ENCODE measurements around the gene SHB. TPM values are rescaled to one million over a fixed set of nuclear protein-coding genes. Genes with fewer than 3 reads are reported as not detected.

Gene SHB
- total RNA-seq, 1 experiment from 2014 or later: 28.7 TPM

DNA sequence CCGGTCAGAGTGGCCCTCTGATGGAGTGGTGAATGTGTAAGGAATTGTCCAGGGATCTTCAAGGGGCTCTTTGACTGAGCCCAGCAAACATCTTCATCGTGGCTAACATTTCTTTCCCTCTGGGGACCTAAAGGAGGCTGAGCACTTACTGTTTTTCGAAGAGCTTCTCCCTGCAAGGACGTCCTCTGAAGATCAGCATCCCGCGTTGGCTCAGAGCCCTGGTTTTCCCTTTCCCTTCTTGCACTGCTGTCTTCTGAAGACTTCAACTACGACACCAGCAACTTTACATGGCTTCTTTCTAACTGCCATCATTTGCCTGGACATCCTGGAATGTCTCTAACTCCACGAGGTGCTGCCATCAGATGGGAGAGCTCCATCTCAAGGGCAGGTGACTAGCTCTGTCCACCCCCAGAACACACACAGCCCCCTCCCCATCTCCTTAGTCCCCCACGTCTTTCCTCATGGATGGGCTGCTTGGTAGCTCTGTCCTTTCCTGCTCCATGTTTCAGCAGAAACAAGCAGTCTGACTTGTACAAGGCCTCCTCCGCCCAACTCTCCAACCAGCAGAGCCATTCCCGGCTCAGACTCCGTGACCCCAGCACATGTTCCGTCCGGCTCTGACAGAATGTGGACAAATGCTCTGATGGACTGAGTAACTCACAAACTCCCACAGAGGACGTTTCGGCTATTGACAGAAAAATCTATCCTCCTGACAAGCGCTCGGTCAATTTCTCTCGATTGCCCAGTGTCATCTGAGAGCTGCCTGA, 17.1 kb downstream of the SHB start:
- Histone ChIP-seq H4K20me1 (ENCODE audit: insufficient read depth) (peaks cover 7% of the 10 kb centered on the region; the same call in 1 of the 2 replicates), H3K4me2 (ENCODE audit: low read length) (no peak overlapping the region), H3K27ac (ENCODE audit: low read depth, low read length) (no peak overlapping the region), H3K9ac (ENCODE audit: low read length) (no peak overlapping the region), H3K9me2 (ENCODE audit: insufficient read depth) (no peaks in the 10 kb centered on the region), H3K27me3 (ENCODE audit: insufficient read depth, low read length) (no peaks in the 10 kb centered on the region), H3K9me3 (ENCODE audit: control insufficient read depth in 1 of 2, insufficient read depth in 1 of 2, low read depth in 1 of 2, low read length in 2 of 2) (no peaks in the 10 kb centered on the region), H3K79me2 (ENCODE audit: insufficient read depth, low read length) (peaks cover 82% of the 10 kb centered on the region), H2AFZ (ENCODE audit: low read depth, low read length, poor library complexity, severe bottlenecking) (no peak overlapping the region), H3K36me3 (ENCODE audit: control insufficient read depth in 1 of 2, insufficient read depth in 2 of 2, low read length in 2 of 2) (peaks cover 2 to 4% of the 10 kb centered on the region in 2 experiments; a peak in 1 of 4 replicates), H3K4me3 (replicated peaks in 1 of 2; ENCODE audit: low read depth in 1 of 2, low read length in 2 of 2) (no peak overlapping the region), H3K4me1 (ENCODE audit: control insufficient read depth in 1 of 2, insufficient read depth in 2 of 2, low read length in 2 of 2) (peaks cover 28 to 47% of the 10 kb centered on the region in 2 experiments)
- BruUV-seq (replicated peaks): no TSS peak
- TF ChIP-seq POLR2A (IDR thresholded peaks at IDR 0.05; ENCODE audit: borderline replicate concordance, extremely low read depth, insufficient read depth, insufficient read length): no peak
- TF ChIP-seq EGR1 (IDR thresholded peaks at IDR 0.05; ENCODE audit: low read depth): no peak
- TF ChIP-seq SIN3A (IDR thresholded peaks at IDR 0.05; ENCODE audit: low read depth): no peak
- no peak for TF ChIP-seq POLR2AphosphoS5 (IDR thresholded peaks at IDR 0.05; ENCODE audit: low read depth, low read length)
- TF ChIP-seq, protein P1, sequence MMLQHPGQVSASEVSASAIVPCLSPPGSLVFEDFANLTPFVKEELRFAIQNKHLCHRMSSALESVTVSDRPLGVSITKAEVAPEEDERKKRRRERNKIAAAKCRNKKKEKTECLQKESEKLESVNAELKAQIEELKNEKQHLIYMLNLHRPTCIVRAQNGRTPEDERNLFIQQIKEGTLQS (IDR thresholded peaks at IDR 0.05): no peak
- TF ChIP-seq EZH2 (IDR thresholded peaks at IDR 0.05): no peak
- ATAC-seq (no peak), DNase-seq (ENCODE audit: low read depth, low spot score) (no peak)
- RAD21 ChIA-PET (ENCODE audit: low non-redundant PET in 1 of 2, low total read pairs in 2 of 2, uncharacterized antibody in 2 of 2, unreplicated experiment in 2 of 2): no interaction called here
- POLR2A ChIA-PET: no interaction called here
- intact Hi-C loops (cut with micrococcal nuclease): no loop called here
- CTCF ChIA-PET: interaction anchor here (1.1 to 1.8 kb wide), 2 partner anchors 11 to 138 kb away, joined by 4 read pairs; no protein-coding TSS in a partner anchor

DNA sequence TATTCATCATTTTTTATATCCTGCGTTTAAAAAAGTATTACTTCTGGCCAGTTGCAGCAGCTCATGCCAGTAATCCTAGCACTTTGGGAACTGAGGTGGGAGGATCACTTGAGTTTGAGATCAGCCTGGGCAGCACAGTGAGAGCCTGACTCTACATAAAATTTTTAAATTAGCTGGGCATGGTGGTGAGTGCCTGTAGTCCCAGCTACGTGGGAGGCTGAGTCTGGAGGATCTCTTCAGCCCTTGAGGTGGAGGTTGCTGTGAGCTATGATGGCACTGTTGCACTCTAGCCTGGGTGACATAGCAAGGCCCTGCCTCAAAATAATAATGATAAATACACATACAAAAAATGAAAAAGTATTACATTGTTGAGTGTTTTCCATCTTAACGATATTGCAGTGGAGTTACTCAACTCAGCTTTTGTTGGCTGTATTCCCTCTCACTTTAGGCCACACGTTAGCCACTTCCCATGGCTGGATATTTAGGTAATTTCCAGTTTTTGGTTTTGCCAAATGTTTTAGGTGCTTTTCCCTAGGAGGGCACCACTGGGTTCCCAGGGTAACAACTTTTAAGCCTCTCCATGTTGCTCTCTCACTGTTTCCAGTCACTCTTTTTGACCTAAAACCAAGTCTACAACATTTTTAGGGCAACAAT, 20.6 kb downstream of the SHB start:
- peak overlapping the region; percentile 57 for H3K9ac ChIP-seq (ENCODE audit: low read length)
- intact Hi-C loops (cut with micrococcal nuclease): no loop called here
- CTCF ChIA-PET: no interaction called here

More for the DNA sequence above, 20.6 kb downstream of the SHB start:
- H3K4me3 ChIP-seq (replicated peaks in 1 of 2; ENCODE audit: low read depth in 1 of 2, low read length in 2 of 2): peak overlapping the region in 1 of 2 experiments; percentile 44; a peak in 2 of 4 replicates
- no peaks in the 10 kb centered on the region; a peak in 1 of 4 replicates for H3K36me3 ChIP-seq (ENCODE audit: control insufficient read depth in 1 of 2, insufficient read depth in 2 of 2, low read length in 2 of 2)
- peak overlapping the region; percentile 83 for H3K27ac ChIP-seq (ENCODE audit: low read depth, low read length)
- no peaks in the 10 kb centered on the region; the same call in 1 of the 2 replicates for H4K20me1 ChIP-seq (ENCODE audit: insufficient read depth)
- RAD21 ChIA-PET (ENCODE audit: low non-redundant PET in 1 of 2, low total read pairs in 2 of 2, uncharacterized antibody in 2 of 2, unreplicated experiment in 2 of 2): interaction anchor here in 1 of 2 experiments (1.1 kb wide), 1 partner anchor 13 kb away, joined by 3 read pairs; no protein-coding TSS in a partner anchor
- H3K27me3 ChIP-seq (ENCODE audit: insufficient read depth, low read length): no peaks in the 10 kb centered on the region
- peaks cover 42 to 70% of the 10 kb centered on the region in 2 experiments for H3K4me1 ChIP-seq (ENCODE audit: control insufficient read depth in 1 of 2, insufficient read depth in 2 of 2, low read length in 2 of 2)
- BruUV-seq (replicated peaks): no TSS peak
- TF ChIP-seq, protein P2, sequence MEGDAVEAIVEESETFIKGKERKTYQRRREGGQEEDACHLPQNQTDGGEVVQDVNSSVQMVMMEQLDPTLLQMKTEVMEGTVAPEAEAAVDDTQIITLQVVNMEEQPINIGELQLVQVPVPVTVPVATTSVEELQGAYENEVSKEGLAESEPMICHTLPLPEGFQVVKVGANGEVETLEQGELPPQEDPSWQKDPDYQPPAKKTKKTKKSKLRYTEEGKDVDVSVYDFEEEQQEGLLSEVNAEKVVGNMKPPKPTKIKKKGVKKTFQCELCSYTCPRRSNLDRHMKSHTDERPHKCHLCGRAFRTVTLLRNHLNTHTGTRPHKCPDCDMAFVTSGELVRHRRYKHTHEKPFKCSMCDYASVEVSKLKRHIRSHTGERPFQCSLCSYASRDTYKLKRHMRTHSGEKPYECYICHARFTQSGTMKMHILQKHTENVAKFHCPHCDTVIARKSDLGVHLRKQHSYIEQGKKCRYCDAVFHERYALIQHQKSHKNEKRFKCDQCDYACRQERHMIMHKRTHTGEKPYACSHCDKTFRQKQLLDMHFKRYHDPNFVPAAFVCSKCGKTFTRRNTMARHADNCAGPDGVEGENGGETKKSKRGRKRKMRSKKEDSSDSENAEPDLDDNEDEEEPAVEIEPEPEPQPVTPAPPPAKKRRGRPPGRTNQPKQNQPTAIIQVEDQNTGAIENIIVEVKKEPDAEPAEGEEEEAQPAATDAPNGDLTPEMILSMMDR (IDR thresholded peaks at IDR 0.05 in 2 of 3, conservative IDR thresholded peaks at IDR 0.05 in 1 of 3; ENCODE audit: borderline replicate concordance in 1 of 3, insufficient read depth in 1 of 3, low read depth in 2 of 3, low read length in 2 of 3): no peak
- TF ChIP-seq JUND (IDR thresholded peaks at IDR 0.05) (no peak), SP1 (IDR thresholded peaks at IDR 0.05; ENCODE audit: low read depth) (no peak), EZH2phosphoT487 (IDR thresholded peaks at IDR 0.05; ENCODE audit: borderline replicate concordance) (no peak), EZH2 (IDR thresholded peaks at IDR 0.05) (no peak), RAD21 (IDR thresholded peaks at IDR 0.05; ENCODE audit: low read depth) (no peak), YY1 (IDR thresholded peaks at IDR 0.05; ENCODE audit: extremely low read depth, insufficient replicate concordance, low read depth, low read length) (no peak), TCF7L2 (IDR thresholded peaks at IDR 0.05; ENCODE audit: borderline replicate concordance, extremely low read depth, insufficient read depth, insufficient read length) (no peak), POLR2A (IDR thresholded peaks at IDR 0.05; ENCODE audit: borderline replicate concordance, extremely low read depth, insufficient read depth, insufficient read length) (no peak)
- TF ChIP-seq, protein P1 (IDR thresholded peaks at IDR 0.05): no peak
- TF ChIP-seq, protein P3, sequence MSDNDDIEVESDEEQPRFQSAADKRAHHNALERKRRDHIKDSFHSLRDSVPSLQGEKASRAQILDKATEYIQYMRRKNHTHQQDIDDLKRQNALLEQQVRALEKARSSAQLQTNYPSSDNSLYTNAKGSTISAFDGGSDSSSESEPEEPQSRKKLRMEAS (IDR thresholded peaks at IDR 0.05): no peak
- H3K4me2 ChIP-seq (ENCODE audit: low read length): peak overlapping the region; percentile 79
- DNase-seq (ENCODE audit: low read depth, low spot score): no peak
- ATAC-seq: peak; percentile 18; the same call in 1 of the 2 replicates
- POLR2A ChIA-PET: interaction anchor here (2.0 kb wide), 1 partner anchor 12 kb away, joined by 5 read pairs; no protein-coding TSS in a partner anchor
- H3K9me3 ChIP-seq (ENCODE audit: control insufficient read depth in 1 of 2, insufficient read depth in 1 of 2, low read depth in 1 of 2, low read length in 2 of 2): no peaks in the 10 kb centered on the region
- H3K79me2 ChIP-seq (ENCODE audit: insufficient read depth, low read length): peaks cover 80% of the 10 kb centered on the region
- H2AFZ ChIP-seq (ENCODE audit: low read depth, low read length, poor library complexity, severe bottlenecking): no peak overlapping the region
- no peaks in the 10 kb centered on the region for H3K9me2 ChIP-seq (ENCODE audit: insufficient read depth)
